DND-41 (cell line): ENCODE results near the gene SFMBT2.

ENCODE experiments used
- CTCF ChIP-seq: IDR thresholded peaks from 2 replicates; pipeline ENCODE4 v1.5.1; 2012; ENCODE audit warnings: borderline replicate concordance, low read length, moderate library complexity, mild to moderate bottlenecking; ENCODE audit not compliant: poor library complexity, severe bottlenecking; ENCODE audit errors: extremely low read depth
- EZH2 ChIP-seq: IDR thresholded peaks from 3 replicates; pipeline ENCODE4 v1.6.1; 2012; ENCODE audit warnings: borderline replicate concordance, low read depth, mild to moderate bottlenecking, moderate library complexity, low read length, inconsistent platforms; ENCODE audit not compliant: severe bottlenecking

- TF ChIP-seq CTCF (no peak), EZH2 (no peak)
These were observed 236.9 kb downstream of the SFMBT2 start for GRCh38 chr10:7173948-7174347.
